Stimulated activated CD4-positive, alpha-beta T cell treated with anti-CD3 and anti-CD28 coated beads, TNF-alpha, amount 100 ng/mL, for 24 hours (primary cell): ENCODE data around the gene PTPMT1.
"Not testable (repeated sequence)": the region's sequence is repeated elsewhere in the genome, so short reads cannot be mapped to it uniquely, and the experiment has no call there.

Source experiments
- DNase-seq, 3 experiments: peaks; one replicate each; pipeline ENCODE4 v3.0.0-alpha.2; 2020; ENCODE audit warnings: low read depth in 3 of 3

PTPMT1 gene

GRCh38 chr11:47565340-47566148, at the start of gene PTPMT1:
Gene PTPMT1, plus strand, starts transcription at chr11:47565599. Its CDS starts 24 bp downstream, at chr11:47565623.
- peak in 2 of 3 experiments; percentile 51 to 71 for DNase-seq

- DNase-seq: no peak
Measured at GRCh38 chr11:47516155-47516554, 49.2 kb upstream of the PTPMT1 start.

GRCh38 chr11:47516984-47517853, 48.2 kb upstream of the PTPMT1 start:
- DNase-seq: no peak

GRCh38 chr11:47518212-47518964, 47.0 kb upstream of the PTPMT1 start:
- no peak for DNase-seq

- no peak for DNase-seq
Measured at GRCh38 chr11:47523490-47524225, 41.7 kb upstream of the PTPMT1 start.

- no peak for DNase-seq
Measured at GRCh38 chr11:47524291-47524874, 41.0 kb upstream of the PTPMT1 start.

- DNase-seq: not testable (repeated sequence)
Measured at GRCh38 chr11:47526032-47526431, 39.4 kb upstream of the PTPMT1 start.

GRCh38 chr11:47527186-47527585, 38.2 kb upstream of the PTPMT1 start:
- DNase-seq: no peak

- DNase-seq: no peak
Measured at GRCh38 chr11:47529951-47530350, 35.4 kb upstream of the PTPMT1 start.

- DNase-seq: not testable (repeated sequence)
Measured at GRCh38 chr11:47530721-47531120, 34.7 kb upstream of the PTPMT1 start.

- DNase-seq: no peak
Measured at GRCh38 chr11:47531666-47532065, 33.7 kb upstream of the PTPMT1 start.

GRCh38 chr11:47532597-47533213, 32.7 kb upstream of the PTPMT1 start:
- no peak for DNase-seq

GRCh38 chr11:47533690-47534151, 31.7 kb upstream of the PTPMT1 start:
- DNase-seq: no peak

GRCh38 chr11:47534704-47535251, 30.6 kb upstream of the PTPMT1 start:
- DNase-seq: no peak

GRCh38 chr11:47536915-47537314, 28.5 kb upstream of the PTPMT1 start:
- DNase-seq: no peak

- DNase-seq: no peak
Measured at GRCh38 chr11:47538741-47539565, 26.4 kb upstream of the PTPMT1 start.

GRCh38 chr11:47539681-47540039, 25.7 kb upstream of the PTPMT1 start:
- no peak for DNase-seq

- no peak for DNase-seq
Measured at GRCh38 chr11:47541070-47541469, 24.3 kb upstream of the PTPMT1 start.

- DNase-seq: no peak
Measured at GRCh38 chr11:47545298-47545697, 20.1 kb upstream of the PTPMT1 start.
